Activated T-cell treated with anti-CD3 and anti-CD28 coated beads, Interleukin-2, amount 50 U/mL, for 4 hours (primary cell): ENCODE measurements around the gene CABP7. TPM values are rescaled to one million over a fixed set of nuclear protein-coding genes. Genes with fewer than 3 reads are reported as not detected.

Source experiments
- ATAC-seq, 2 donors: fragments of 200-7000 bp; cut with Tn5 transposase; one replicate each; pipeline ENCODE4 v1.10.0; 2021
- DNase-seq: peaks from one replicate; pipeline ENCODE4 v3.0.0-alpha.2; 2020
- H3K27me3 Mint-ChIP-seq: one replicate; pipeline ENCODE4 v1.8.0; 2021; ENCODE audit warnings: low read depth, mixed read lengths
- H3K36me3 Mint-ChIP-seq: one replicate; pipeline ENCODE4 v1.8.0; 2022; ENCODE audit warnings: mixed read lengths; ENCODE audit not compliant: insufficient read depth
- H3K4me1 Mint-ChIP-seq: one replicate; pipeline ENCODE4 v1.8.0; 2021; ENCODE audit warnings: low read depth, mixed read lengths
- H3K4me3 Mint-ChIP-seq: one replicate; pipeline ENCODE4 v1.8.0; 2021; ENCODE audit warnings: mild to moderate bottlenecking, moderate library complexity, mixed read lengths
- H3K9me3 Mint-ChIP-seq: one replicate; pipeline ENCODE4 v1.8.0; 2021; ENCODE audit warnings: mixed read lengths
- total RNA-seq, 3 donors: library from RNA; stranded (reverse); gene quantifications; one replicate each; pipeline ENCODE4 v1.2.1, GENCODE V29; 2021

Gene CABP7
- under 1 TPM; 0.11 to 0.20 (median 0.13) TPM for total RNA-seq

DNA sequence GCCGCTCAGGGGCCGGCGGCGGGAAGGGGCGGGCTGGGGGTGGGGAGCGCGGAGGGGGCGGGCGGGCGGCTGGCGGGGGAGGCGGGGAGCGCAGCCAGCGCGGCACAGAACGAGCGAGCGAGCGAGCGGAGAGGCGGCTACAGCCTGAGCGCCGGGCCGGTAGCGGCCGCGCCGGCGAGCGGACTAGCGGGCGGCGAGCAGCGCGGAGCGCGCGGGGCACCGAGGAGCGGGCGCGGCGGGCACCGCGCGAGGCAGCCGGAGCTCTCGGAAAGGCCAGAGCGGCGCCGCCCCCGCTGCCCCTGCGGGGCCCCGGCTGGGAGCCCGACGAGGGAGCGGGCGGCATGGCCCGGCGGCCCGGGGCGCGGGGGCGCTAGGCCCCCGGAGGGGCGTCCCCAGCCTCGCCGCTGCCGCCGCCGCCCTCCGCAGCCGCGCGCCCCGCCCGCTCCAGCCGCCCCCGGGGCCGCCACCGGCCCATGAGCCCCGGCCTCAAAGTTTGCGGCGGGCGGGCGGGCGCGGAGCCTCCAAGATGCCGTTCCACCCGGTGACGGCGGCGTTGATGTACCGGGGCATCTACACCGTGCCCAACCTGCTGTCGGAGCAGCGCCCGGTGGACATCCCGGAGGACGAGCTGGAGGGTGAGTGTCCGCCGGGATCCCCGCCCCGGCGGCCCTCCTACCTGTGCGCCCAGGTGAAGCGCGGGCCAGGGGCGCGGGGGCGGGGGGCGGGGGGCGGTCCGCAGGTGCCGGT lies at the start of gene CABP7:
Gene CABP7, plus strand, starts transcription at position 105 of the 747 bp plus-strand sequence. Its CDS starts 422 bp downstream, at position 527.
- Mint-ChIP-seq H3K4me3 (no peak within 1 kb of the TSS), H3K4me1 (peaks cover 3% of the 10 kb centered on the region), H3K9me3 (no peaks in the 10 kb centered on the region), H3K36me3 (no peaks in the 10 kb centered on the region), H3K27me3 (peaks cover 50% of the 10 kb centered on the region)
- DNase-seq (no peak), ATAC-seq (peak; percentile 43 to 55)

DNA sequence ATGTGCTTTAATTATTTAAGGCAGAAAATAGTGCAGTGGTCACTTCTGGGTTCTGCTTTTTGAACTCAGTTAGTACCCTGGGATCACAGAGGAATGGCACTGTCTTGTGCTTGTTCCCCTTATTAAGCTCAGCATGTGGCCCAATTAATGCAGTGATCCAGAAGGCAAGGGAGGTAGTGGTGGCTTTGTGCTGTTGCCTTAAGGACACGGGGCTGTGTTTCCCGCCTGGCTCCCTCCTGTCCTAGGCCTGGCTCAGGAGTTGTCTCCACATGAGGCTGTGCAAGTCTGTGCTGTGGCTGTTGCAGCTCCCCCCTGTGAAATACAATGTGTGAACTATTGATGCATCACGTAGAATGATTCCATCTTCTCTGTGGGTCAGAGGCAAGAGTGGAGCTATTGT lies 49.2 kb upstream of the CABP7 start:
- DNase-seq, result no peak
- Mint-ChIP-seq H3K4me3 (no peak overlapping the region), H3K36me3 (peaks cover 44% of the 10 kb centered on the region), H3K27me3 (no peaks in the 10 kb centered on the region), H3K4me1 (no peaks in the 10 kb centered on the region), H3K9me3 (no peaks in the 10 kb centered on the region)
- ATAC-seq, result no peak

DNA sequence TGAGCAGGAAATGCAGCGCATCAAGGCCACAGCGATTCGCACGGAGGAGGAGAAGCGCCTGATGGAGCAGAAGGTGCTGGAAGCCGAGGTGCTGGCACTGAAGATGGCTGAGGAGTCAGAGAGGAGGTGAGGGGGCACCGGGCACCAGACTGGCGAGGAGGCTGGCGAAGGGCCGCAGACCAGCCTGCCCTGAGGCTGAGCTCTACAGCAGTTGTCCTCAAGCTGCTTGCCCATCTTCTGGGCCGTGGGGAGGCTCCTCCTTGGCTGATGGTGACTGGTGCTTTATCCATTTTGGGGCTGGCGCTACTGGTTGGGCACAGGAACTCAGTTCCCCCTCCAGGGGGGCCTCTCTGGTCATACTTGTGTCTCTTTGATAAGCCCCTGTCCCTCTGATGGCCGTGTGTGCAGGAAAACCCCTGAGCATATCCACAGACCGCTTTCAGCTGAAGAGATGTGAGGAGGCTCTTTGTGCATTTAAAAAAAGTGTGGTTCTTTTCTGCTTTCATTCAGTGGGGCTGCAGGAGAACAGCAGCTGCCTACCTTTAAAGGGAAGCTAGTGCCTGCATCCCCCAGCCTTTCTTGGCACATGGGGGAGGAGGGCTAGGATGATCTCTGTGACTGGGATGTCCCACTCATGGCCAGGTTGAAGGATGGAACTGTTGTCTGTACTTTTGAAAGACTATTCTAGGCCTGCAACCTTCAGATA lies 46.3 kb upstream of the CABP7 start:
- H3K4me3 Mint-ChIP-seq, result no peak overlapping the region
- no peaks in the 10 kb centered on the region for H3K27me3 Mint-ChIP-seq
- DNase-seq, result no peak
- H3K4me1 Mint-ChIP-seq, result no peaks in the 10 kb centered on the region
- no peaks in the 10 kb centered on the region for H3K9me3 Mint-ChIP-seq
- no peak for ATAC-seq
- H3K36me3 Mint-ChIP-seq, result peaks cover 53% of the 10 kb centered on the region

DNA sequence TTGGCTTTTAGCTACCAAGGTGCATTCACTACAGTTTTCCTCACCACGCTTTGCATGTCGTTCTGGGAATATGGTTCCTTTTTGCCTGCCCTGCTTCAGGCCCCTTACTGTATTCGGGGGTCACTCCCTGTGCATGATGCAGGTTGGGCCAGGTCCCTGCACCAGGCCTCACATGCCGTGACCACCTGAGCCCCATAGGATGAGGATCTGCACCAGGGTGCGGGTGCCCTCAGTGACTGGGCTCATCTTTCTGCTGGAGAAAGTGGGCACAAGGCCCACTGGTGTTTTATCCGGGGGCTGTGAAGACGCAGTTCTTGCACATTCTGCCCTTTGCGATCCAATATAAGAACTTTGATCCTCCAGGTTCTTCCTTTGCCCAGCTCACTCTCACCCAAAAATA lies 45.7 kb upstream of the CABP7 start:
- Mint-ChIP-seq H3K4me1 (no peaks in the 10 kb centered on the region), H3K9me3 (no peaks in the 10 kb centered on the region), H3K4me3 (no peak overlapping the region), H3K36me3 (peaks cover 50% of the 10 kb centered on the region), H3K27me3 (no peaks in the 10 kb centered on the region)
- DNase-seq (no peak), ATAC-seq (no peak)

DNA sequence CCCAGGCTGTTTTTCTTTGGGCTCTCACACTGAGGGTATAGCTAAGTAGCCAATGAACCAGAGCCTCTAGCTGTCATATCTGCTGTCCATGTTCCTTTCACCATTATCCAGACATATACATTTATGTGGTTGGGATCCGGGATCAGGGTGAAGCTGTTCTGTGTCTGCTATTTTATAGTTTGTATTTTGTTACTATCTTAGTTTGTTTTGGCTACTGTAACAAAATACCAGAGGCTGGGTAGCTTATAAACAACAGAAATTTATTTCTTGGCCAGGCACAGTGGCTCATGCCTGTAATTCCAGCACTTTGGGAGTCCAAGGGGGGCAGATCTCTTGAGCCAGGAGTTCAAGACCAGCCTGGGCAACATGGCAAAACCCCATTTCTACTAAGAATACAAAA lies 40.5 kb upstream of the CABP7 start:
- Mint-ChIP-seq H3K36me3 (peaks cover 39% of the 10 kb centered on the region), H3K4me3 (no peak overlapping the region), H3K27me3 (no peaks in the 10 kb centered on the region), H3K9me3 (no peaks in the 10 kb centered on the region), H3K4me1 (no peaks in the 10 kb centered on the region)
- ATAC-seq (no peak), DNase-seq (no peak)

DNA sequence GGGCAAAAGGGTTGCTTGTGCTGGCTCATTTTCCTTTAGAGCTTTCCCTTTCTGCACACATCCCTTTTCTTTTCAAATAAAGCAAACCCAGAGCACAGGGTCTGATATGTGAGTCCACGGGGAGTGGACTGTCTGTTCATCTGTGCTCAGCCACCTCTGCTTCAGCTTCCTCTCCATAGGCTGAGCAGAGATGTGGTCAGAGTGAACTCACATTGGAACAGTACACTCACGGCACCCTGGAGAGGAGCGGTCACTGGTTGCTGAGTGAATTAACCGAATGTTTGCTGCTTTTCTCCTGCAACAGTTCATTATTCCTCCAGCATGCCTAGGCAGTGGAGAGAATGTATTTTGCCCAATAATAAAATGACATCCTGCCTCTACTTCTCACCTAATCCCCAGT lies 36.3 kb upstream of the CABP7 start:
- Mint-ChIP-seq H3K4me3 (no peak overlapping the region), H3K9me3 (no peaks in the 10 kb centered on the region), H3K27me3 (no peaks in the 10 kb centered on the region), H3K36me3 (peaks cover 25% of the 10 kb centered on the region), H3K4me1 (no peaks in the 10 kb centered on the region)
- ATAC-seq (no peak), DNase-seq (no peak)

DNA sequence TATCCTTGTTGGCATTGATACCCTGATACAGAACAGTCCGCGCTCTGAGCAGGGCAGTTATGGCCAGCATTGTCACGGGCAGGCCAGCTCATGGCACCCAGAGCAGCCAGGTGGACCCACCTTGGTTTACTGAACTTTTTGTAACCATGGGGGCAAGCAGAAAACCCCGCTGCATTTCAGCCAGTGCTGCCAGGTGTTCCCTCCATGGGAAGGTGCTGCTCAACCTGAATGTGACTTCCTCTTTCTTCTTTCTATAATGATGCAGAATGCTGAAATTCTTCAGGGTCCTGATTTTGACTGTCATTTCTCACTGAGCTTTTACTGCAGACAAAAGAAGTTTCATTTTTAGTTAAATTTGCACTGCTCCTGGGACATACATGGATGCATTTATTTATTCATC lies 35.6 kb upstream of the CABP7 start:
- DNase-seq (no peak), ATAC-seq (no peak)
- Mint-ChIP-seq H3K4me1 (no peaks in the 10 kb centered on the region), H3K36me3 (peaks cover 23% of the 10 kb centered on the region), H3K27me3 (no peaks in the 10 kb centered on the region), H3K4me3 (no peak overlapping the region), H3K9me3 (no peaks in the 10 kb centered on the region)

DNA sequence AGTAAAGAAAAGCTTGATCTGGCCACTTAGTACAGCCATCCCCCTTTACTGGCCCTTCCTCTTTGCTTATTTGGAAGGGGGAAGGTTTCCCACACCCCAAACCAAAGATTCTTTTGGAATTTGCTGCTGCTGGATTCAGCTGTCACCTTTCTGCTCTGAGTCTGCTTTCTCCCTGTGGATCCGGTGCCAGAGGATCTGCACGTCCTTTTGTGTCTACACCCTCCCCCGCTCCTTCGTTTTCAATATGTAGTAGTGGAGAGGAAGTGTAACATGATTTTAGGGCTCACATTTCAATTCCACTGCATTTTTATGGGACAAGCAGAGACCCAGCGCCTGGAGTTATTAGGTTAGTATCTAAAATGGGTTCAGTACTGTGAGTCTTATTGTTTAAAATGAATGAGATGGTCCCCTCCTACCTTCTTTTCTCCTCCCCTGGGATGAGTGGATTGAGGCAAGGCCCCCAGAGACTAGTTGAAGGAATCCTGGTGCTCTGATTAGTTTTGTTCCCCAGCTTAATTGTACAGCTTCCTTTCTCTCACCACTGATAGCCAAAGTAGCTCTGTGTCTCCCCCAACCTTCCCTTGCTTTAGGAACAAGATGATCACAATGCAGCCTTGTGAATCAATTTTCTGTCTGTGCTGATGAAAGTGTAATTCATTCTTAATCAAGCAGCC lies 30.5 kb upstream of the CABP7 start:
- no peaks in the 10 kb centered on the region for H3K27me3 Mint-ChIP-seq
- peaks cover 15% of the 10 kb centered on the region for H3K4me1 Mint-ChIP-seq
- DNase-seq (no peak), ATAC-seq (no peak)
- peaks cover 19% of the 10 kb centered on the region for H3K36me3 Mint-ChIP-seq
- H3K9me3 Mint-ChIP-seq, result no peaks in the 10 kb centered on the region
- H3K4me3 Mint-ChIP-seq, result no peak overlapping the region

DNA sequence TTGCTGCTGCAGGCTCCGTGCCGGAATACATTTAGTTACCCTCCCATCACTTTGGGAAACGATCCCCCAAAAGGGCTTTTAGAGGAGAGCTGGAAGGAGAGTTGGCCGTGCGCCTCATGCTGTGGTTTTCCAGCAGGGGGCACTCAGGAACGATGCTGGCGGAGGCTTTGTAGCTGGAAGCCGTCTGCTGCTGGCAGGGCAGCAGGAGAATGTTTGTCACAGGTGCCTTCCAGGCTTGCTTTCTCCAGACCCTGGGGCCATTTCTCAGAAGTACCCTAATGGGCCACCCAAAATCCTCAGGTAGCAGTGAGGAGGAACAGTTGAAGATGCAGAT lies 30.0 kb upstream of the CABP7 start:
- peaks cover 15% of the 10 kb centered on the region for H3K4me1 Mint-ChIP-seq
- H3K9me3 Mint-ChIP-seq, result no peaks in the 10 kb centered on the region
- no peak for ATAC-seq
- H3K27me3 Mint-ChIP-seq, result no peaks in the 10 kb centered on the region
- DNase-seq, result peak; percentile 25
- H3K4me3 Mint-ChIP-seq, result no peak overlapping the region
- H3K36me3 Mint-ChIP-seq, result peaks cover 16% of the 10 kb centered on the region

DNA sequence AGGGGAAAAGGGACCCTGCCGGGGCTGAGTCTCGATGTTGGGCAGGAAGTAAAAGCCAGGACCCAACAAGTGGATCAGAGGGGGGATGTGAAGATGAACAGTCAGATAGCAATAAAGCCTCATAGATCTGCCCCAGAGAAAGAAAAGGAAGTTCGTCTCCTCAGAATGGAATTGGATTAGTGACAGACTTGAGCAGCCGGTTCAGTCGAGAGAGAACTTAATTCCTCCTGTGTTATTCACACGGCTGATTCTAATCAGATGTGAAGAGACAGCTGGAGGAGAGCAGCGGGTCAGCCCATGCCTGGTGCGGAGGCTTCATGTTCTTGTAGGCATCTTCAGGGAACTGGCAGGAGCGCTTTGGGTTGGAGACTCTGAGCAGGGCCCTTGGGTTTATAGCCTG lies 29.3 kb upstream of the CABP7 start:
- no peaks in the 10 kb centered on the region for H3K27me3 Mint-ChIP-seq
- H3K9me3 Mint-ChIP-seq, result no peaks in the 10 kb centered on the region
- H3K4me1 Mint-ChIP-seq, result peaks cover 15% of the 10 kb centered on the region
- ATAC-seq (no peak), DNase-seq (no peak)
- H3K36me3 Mint-ChIP-seq, result peaks cover 19% of the 10 kb centered on the region
- H3K4me3 Mint-ChIP-seq, result no peak overlapping the region

DNA sequence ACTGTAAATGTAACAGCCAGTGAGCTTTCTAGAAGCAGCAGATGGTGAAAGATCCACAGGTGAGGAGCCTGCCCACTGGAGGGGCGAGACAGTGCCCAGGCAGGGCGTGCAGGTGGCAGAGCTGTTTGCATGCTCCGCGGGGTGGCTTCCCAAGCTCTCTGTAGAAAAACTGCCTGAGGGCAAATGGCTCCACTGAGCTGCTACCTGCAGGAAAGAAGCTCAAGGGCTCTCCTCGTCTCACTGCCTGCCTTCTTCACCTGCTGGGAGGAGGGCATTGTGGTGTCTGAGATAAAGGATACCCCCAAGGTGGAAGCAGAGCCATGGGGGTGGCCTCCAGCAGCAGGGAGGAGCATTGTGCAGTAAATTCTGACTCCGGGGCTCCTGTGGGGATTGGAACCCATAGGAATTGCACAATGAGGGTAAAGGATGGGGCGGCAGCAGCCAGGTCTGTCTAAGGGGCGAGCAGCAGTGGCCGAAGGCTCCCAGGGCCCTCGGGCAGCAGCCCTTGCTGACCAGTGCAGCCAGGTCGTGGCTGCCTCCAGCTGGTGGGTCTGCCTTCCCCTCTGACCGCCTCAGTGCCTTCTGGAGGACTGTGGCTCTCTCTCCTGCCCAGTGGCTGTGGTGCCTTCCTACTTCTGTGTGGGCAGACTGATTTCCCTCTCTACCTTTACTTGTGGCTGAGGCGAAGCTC lies 28.0 kb upstream of the CABP7 start:
- DNase-seq (no peak), ATAC-seq (no peak)
- Mint-ChIP-seq H3K4me1 (peaks cover 15% of the 10 kb centered on the region), H3K36me3 (peaks cover 19% of the 10 kb centered on the region), H3K27me3 (no peaks in the 10 kb centered on the region), H3K9me3 (no peaks in the 10 kb centered on the region), H3K4me3 (no peak overlapping the region)

DNA sequence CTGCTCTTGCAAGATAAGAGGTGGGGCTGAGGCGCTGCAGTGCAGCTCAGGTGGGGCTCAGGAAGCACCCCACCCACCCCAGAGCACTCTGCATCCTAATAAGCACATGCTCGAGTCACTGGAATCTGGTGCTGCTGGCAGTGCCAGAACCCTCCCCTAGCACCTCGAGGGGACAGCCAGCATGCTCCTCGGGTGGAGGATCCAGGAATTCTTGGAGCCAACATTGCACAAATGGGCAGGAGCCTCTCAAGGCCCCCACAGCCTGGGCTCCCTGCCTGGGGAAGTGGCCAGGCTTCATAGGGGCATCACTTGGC lies 27.5 kb upstream of the CABP7 start:
- Mint-ChIP-seq H3K4me1 (peaks cover 15% of the 10 kb centered on the region), H3K27me3 (no peaks in the 10 kb centered on the region), H3K9me3 (no peaks in the 10 kb centered on the region), H3K36me3 (peaks cover 14% of the 10 kb centered on the region), H3K4me3 (no peak overlapping the region)
- ATAC-seq, result no peak
- DNase-seq, result no peak

DNA sequence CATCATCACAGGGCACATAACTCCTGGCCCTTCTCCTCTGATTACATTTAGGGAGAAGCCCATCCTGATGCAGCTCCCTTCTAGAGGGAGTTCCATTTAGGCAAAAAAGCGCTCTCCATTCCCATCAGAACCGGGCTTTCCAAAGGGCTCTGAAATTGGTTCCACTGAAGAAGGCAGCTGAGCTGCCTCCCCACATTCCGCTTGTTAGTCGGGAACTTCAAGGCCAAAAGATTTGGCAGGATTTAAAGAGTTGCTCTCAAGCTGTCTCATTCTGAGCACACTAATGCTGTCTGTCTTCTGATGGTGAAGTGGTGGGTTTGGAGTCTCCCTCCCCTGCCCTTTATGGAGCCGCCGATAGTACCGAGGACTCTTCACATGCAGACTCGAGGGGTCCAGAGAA lies 26.6 kb upstream of the CABP7 start:
- no peak for DNase-seq

DNA sequence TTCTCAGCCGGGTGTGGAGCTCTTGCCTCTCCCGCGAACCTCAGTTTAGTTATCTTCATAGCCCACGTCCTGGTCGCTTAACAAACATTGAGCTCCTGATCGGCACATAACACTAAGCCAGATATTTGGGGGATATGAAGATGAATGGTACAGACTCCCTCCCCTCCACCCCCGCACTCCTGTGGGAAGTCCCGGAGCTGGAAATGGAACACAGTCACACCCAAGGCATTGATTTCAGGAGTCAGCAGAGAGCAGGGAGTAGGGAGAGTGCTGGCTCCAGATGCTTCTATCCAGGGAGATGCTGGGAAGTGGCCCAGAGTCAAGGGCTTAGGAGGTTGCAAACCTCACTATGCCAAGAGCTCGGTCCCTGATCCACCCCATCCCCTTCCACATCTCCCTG lies 26.1 kb upstream of the CABP7 start:
- H3K4me1 Mint-ChIP-seq, result peaks cover 15% of the 10 kb centered on the region
- ATAC-seq (no peak), DNase-seq (no peak)
- H3K36me3 Mint-ChIP-seq, result peaks cover 16% of the 10 kb centered on the region
- no peak overlapping the region for H3K4me3 Mint-ChIP-seq
- H3K9me3 Mint-ChIP-seq, result no peaks in the 10 kb centered on the region
- H3K27me3 Mint-ChIP-seq, result no peaks in the 10 kb centered on the region

More for the DNA sequence above, 26.6 kb upstream of the CABP7 start:
- no peak for ATAC-seq
- Mint-ChIP-seq H3K4me3 (no peak overlapping the region), H3K27me3 (no peaks in the 10 kb centered on the region), H3K4me1 (peaks cover 15% of the 10 kb centered on the region), H3K36me3 (peaks cover 14% of the 10 kb centered on the region), H3K9me3 (no peaks in the 10 kb centered on the region)
